ENCODE data around the gene MUC3A. TPM values are rescaled to one million over a fixed set of nuclear protein-coding genes. Genes with fewer than 3 reads are reported as not detected.
"Not testable (repeated sequence)": the region's sequence is repeated elsewhere in the genome, so short reads cannot be mapped to it uniquely, and the experiment has no call there.

Gene MUC3A
- total RNA-seq, 4 donors from 2014 or later = 11.7 to 233 (median 64.7) TPM

GRCh38 chr7:100914208-100914878 lies 35.0 kb upstream of the MUC3A start:
- Histone ChIP-seq H3K4me3 (no peak overlapping the region), H3K9me3 (no peaks in the 10 kb centered on the region), H3K27ac (no peak overlapping the region), H3K4me1 (peaks cover 0 to 23% (median 8%) of the 10 kb centered on the region in 4 donors), H3K36me3 (no peaks in the 10 kb centered on the region), H3K27me3 (peaks cover 4% of the 10 kb centered on the region)
- in situ Hi-C loops (cut with MboI; ENCODE audit: low pct_ligation_motif_present in 1 of 4, low pct_unique_long_range_greater_than_20kb in 1 of 4, low sequenced_read_pairs in 3 of 4) = no loop called here
- intact Hi-C loops (cut with DNase I; ENCODE audit: low total_unique reads) = no loop called here
- no peak for TF ChIP-seq CTCF (IDR thresholded peaks at IDR 0.05)
- TF ChIP-seq EP300 (IDR thresholded peaks at IDR 0.05; ENCODE audit: low read depth) = no peak
- TF ChIP-seq POLR2A (IDR thresholded peaks at IDR 0.05) = no peak
- TF ChIP-seq POLR2AphosphoS5 (IDR thresholded peaks at IDR 0.05) = no peak
- WGBS, 2 donors (ENCODE audit: low coverage in 1 of 2) = 86 to 89% methylated on average over 7 to 15 of the region's 15 CpGs
- DNase-seq = peak; percentile 14

- H3K4me1 ChIP-seq = peaks cover 0 to 19% (median 8%) of the 10 kb centered on the region in 4 donors
- intact Hi-C loops (cut with DNase I; ENCODE audit: low total_unique reads) (no loop called here), in situ Hi-C loops (cut with MboI; ENCODE audit: low pct_ligation_motif_present in 1 of 4, low pct_unique_long_range_greater_than_20kb in 1 of 4, low sequenced_read_pairs in 3 of 4) (no loop called here)
- peaks cover 4% of the 10 kb centered on the region for H3K27me3 ChIP-seq
- no peak overlapping the region for H3K4me3 ChIP-seq
- H3K27ac ChIP-seq = no peak overlapping the region
- 84% methylated on average over 8 of the region's 8 CpGs for WGBS, 2 donors (ENCODE audit: low coverage in 1 of 2)
- H3K36me3 ChIP-seq = no peaks in the 10 kb centered on the region
- no peak for TF ChIP-seq POLR2A (IDR thresholded peaks at IDR 0.05)
- TF ChIP-seq EP300 (IDR thresholded peaks at IDR 0.05; ENCODE audit: low read depth) = no peak
- TF ChIP-seq CTCF (IDR thresholded peaks at IDR 0.05) = no peak
- no peak for TF ChIP-seq POLR2AphosphoS5 (IDR thresholded peaks at IDR 0.05)
- H3K9me3 ChIP-seq = no peaks in the 10 kb centered on the region
- DNase-seq = no peak
Observed at GRCh38 chr7:100914879-100915447, 34.4 kb upstream of the MUC3A start.

GRCh38 chr7:100919335-100919734 lies 30.0 kb upstream of the MUC3A start:
- intact Hi-C loops (cut with DNase I; ENCODE audit: low total_unique reads); in situ Hi-C loops (cut with MboI; ENCODE audit: low pct_ligation_motif_present in 1 of 4, low pct_unique_long_range_greater_than_20kb in 1 of 4, low sequenced_read_pairs in 3 of 4); H3K27me3 ChIP-seq; H3K36me3 ChIP-seq; DNase-seq; H3K9me3 ChIP-seq; H3K4me1 ChIP-seq; H3K27ac ChIP-seq; H3K4me3 ChIP-seq: not testable (repeated sequence)
- 83 to 86% methylated on average over 4 to 5 of the region's 5 CpGs for WGBS, 2 donors (ENCODE audit: low coverage in 1 of 2)

- H3K9me3 ChIP-seq; intact Hi-C loops (cut with DNase I; ENCODE audit: low total_unique reads); H3K27ac ChIP-seq; H3K36me3 ChIP-seq; DNase-seq; H3K4me3 ChIP-seq; H3K4me1 ChIP-seq; in situ Hi-C loops (cut with MboI; ENCODE audit: low pct_ligation_motif_present in 1 of 4, low pct_unique_long_range_greater_than_20kb in 1 of 4, low sequenced_read_pairs in 3 of 4); H3K27me3 ChIP-seq: not testable (repeated sequence)
- WGBS, 2 donors (ENCODE audit: low coverage in 1 of 2) = 76 to 82% methylated on average over 5 to 9 of the region's 9 CpGs
Observed at GRCh38 chr7:100919779-100920437, 29.4 kb upstream of the MUC3A start.

- Histone ChIP-seq H3K4me3 (no peak overlapping the region), H3K36me3 (no peaks in the 10 kb centered on the region), H3K27me3 (peaks cover 4% of the 10 kb centered on the region), H3K4me1 (peaks cover 0 to 4% (median 2%) of the 10 kb centered on the region in 4 donors), H3K27ac (no peak overlapping the region), H3K9me3 (no peaks in the 10 kb centered on the region)
- in situ Hi-C loops (cut with MboI; ENCODE audit: low pct_ligation_motif_present in 1 of 4, low pct_unique_long_range_greater_than_20kb in 1 of 4, low sequenced_read_pairs in 3 of 4) (no loop called here), intact Hi-C loops (cut with DNase I; ENCODE audit: low total_unique reads) (no loop called here)
- DNase-seq = no peak
- TF ChIP-seq CTCF (IDR thresholded peaks at IDR 0.05) = no peak
Observed at GRCh38 chr7:100921039-100921438, 28.3 kb upstream of the MUC3A start.

- in situ Hi-C loops (cut with MboI; ENCODE audit: low pct_ligation_motif_present in 1 of 4, low pct_unique_long_range_greater_than_20kb in 1 of 4, low sequenced_read_pairs in 3 of 4); H3K4me3 ChIP-seq; H3K9me3 ChIP-seq; DNase-seq; H3K27ac ChIP-seq; intact Hi-C loops (cut with DNase I; ENCODE audit: low total_unique reads); H3K36me3 ChIP-seq; H3K4me1 ChIP-seq; H3K27me3 ChIP-seq: not testable (repeated sequence)
- 34 to 39% methylated on average over 3 to 4 of the region's 4 CpGs for WGBS, 2 donors (ENCODE audit: low coverage in 1 of 2)
Observed at GRCh38 chr7:100923616-100924015, 25.7 kb upstream of the MUC3A start.

Measured in transverse colon (tissue), 4 donors.